GM19328 (cell line): ENCODE measurements around the gene LRMDA.

Source experiments
- ATAC-seq: cut with Tn5 transposase; IDR thresholded peaks from one replicate; pipeline ENCODE4 v1.9.1; 2021; ENCODE audit warnings: mild to moderate bottlenecking, moderate library complexity; ENCODE audit not compliant: unreplicated experiment

Gene LRMDA

DNA sequence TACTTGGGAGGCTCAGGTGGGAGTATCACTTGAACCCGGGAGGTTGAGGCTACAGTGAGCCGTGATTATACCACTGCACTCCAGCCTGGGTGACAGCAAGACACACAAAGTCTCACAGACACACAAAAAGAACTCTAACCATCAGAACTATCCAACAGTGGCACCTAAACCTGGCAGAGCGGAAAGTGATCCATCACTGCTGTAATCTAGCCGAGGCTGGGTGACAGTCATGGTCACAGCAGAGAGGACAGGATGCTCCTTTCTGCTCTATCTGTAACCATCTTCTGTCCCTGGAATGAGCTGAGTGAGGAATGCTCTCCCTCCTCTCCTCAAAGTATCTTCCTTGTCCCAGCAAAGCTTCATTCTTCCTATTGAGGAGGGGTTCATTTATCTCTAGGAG is 656.6 kb downstream of the LRMDA start:
- ATAC-seq: no peak

DNA sequence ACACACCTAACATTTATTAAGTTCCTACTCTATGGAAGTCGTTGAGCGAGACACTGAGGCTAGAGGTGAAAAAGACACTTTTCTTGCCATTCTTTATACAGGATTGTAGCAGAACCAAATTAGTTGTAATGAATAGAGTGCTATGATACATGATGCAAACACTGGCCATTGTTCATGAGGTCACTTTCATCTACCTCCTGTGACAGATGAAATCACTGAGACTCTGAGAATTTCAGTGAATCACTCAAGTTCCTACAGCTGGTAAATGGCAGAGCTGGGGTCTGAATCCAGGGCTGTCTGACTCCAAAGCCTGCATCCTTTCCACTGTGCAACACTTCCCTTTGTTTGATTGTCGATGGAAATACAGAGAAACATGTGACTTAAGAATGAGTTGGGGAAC is 657.6 kb downstream of the LRMDA start:
- no peak for ATAC-seq

GRCh38 chr10:76089556-76090180 is 658.2 kb downstream of the LRMDA start:
- ATAC-seq: no peak

GRCh38 chr10:76091926-76092325 is 660.5 kb downstream of the LRMDA start:
- ATAC-seq: no peak

DNA sequence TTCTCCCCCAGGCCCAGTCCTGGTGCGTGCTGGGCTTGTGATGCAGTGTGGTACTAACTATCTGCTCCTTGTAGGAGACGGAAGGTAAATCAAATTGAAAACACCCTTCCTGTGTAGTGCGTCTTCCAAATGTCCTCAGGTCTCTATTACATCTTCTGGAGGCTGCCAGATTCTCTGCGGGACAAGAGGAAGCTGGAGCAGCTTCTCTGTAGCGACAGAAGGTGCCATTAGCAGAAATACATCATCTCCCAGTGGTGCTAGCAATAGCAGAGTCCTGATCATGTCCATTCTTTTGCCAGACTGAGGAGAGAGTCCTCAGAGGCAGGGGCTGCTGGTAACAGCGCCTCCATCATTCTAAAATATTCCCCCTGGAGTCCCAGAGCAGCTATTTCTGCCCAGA is 675.2 kb downstream of the LRMDA start:
- no peak for ATAC-seq

- ATAC-seq: no peak
Observed at GRCh38 chr10:76108563-76109359, 677.3 kb downstream of the LRMDA start.

DNA sequence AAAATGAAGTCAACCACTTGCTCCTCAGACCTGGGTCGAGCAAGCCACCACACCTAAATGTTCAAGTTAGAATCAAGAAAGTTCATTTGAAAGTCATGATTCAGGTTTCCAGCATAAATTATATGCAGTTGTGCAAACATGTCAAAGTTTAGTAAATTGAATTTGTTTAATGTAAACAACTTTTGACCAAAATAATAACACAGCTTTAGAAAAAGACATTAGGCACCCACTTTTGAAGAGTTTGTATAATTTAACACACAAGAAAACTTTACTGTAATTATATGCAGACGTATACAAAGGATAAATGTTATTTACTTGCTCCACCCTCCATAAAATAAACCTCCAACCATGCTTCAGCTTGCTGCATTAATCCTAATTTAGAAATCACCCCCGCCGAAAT is 680.0 kb downstream of the LRMDA start:
- ATAC-seq: no peak

GRCh38 chr10:76111986-76112825 is 680.8 kb downstream of the LRMDA start:
- no peak for ATAC-seq

- no peak for ATAC-seq
Observed at GRCh38 chr10:76112826-76113150, 681.4 kb downstream of the LRMDA start.

DNA sequence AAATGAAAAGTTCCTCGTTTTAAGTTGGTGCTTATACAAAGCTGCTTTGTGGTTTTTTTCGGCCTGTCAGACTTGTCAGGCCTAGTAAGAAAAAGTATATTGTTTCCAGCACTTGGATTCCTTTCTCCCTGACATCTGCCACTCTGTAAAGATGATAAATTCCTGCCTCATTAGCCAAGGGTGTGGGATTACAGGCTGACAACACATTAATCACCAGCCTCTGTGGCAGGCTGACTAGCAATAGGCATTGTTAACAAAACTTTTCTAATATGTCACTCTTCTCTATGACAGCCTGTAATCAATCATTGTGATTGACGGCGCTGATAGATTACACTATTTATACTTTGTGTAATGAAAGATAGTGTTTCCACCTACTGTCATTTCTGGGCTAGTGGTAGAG is 682.5 kb downstream of the LRMDA start:
- ATAC-seq: no peak

- no peak for ATAC-seq
Observed at GRCh38 chr10:76114581-76115001, 683.2 kb downstream of the LRMDA start.

GRCh38 chr10:76115131-76115470 is 683.7 kb downstream of the LRMDA start:
- ATAC-seq: no peak

GRCh38 chr10:76115471-76116155 is 684.2 kb downstream of the LRMDA start:
- no peak for ATAC-seq

GRCh38 chr10:76116523-76116922 is 685.1 kb downstream of the LRMDA start:
- ATAC-seq: no peak

GRCh38 chr10:76117949-76118348 is 686.5 kb downstream of the LRMDA start:
- no peak for ATAC-seq

GRCh38 chr10:76119036-76119435 is 687.6 kb downstream of the LRMDA start:
- ATAC-seq: no peak

GRCh38 chr10:76119515-76119914 is 688.1 kb downstream of the LRMDA start:
- no peak for ATAC-seq

GRCh38 chr10:76122056-76122455 is 690.6 kb downstream of the LRMDA start:
- ATAC-seq: no peak

DNA sequence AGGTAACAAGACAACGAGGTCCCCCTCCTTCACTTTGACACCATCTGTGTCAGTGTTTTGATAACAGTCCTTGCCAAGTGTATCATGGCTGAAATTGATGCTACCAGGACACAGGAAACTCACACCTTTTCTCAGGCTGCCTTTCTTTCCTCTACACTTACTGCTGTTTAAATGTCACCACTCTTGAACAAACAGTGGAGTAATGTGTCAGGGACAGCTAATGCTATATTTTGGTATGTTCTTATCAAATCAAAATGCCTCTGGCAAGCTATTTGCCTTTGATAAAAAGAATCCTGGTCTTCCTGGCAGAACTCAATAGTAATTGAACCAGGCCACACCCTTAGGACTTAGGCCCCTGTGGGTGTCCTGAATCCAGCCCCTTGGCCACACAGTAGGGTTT is 692.9 kb downstream of the LRMDA start:
- no peak for ATAC-seq

GRCh38 chr10:76125900-76126299 is 694.5 kb downstream of the LRMDA start:
- ATAC-seq: no peak
